Right lobe of liver (tissue), 4 donors: ENCODE measurements around the gene TMEM158.

ENCODE experiments used
- CTCF ChIP-seq, 4 donors: fragments of 200-600 bp in 3 of 4; fragments of 450-650 bp in 1 of 4; IDR thresholded peaks; one replicate each; pipeline versions ENCODE4 v1.5.1 to v1.8.0; 2016 to 2022; ENCODE audit warnings: antibody characterized with exemption in 4 of 4, mild to moderate bottlenecking in 2 of 4
- POLR2A ChIP-seq: fragments of 450-650 bp; IDR thresholded peaks from one replicate; pipeline ENCODE4 v1.6.1; 2017; ENCODE audit warnings: antibody characterized with exemption, mild to moderate bottlenecking
- donor health status: DM: no; HTN: no; CAD: no.
- donor health status: DM: no; HTN: no; CAD: no.
- donor health status: DM: no; HTN: yes; CAD: no.

GRCh38 chr3:45214061-45214680 lies 11.9 kb downstream of the TMEM158 start:
- TF ChIP-seq POLR2A (no peak), CTCF (IDR thresholded peaks at IDR 0.05) (no peak)
